ENCODE data around the gene KPNB1.
A peak's percentile ranks its signal among the peaks of the same experiment; 100 is the strongest.

KPNB1 gene

GRCh38 chr17:47732399-47733046, 82.8 kb downstream of the KPNB1 start:
- Histone ChIP-seq H3K27ac (ENCODE audit: low read length) (no peak overlapping the region), H3K27me3 (ENCODE audit: control insufficient read depth, insufficient read depth, low read length) (peaks cover 69% of the 10 kb centered on the region), H3K4me1 (ENCODE audit: control insufficient read depth, low read depth, low read length) (peaks cover 4% of the 10 kb centered on the region), H3K36me3 (ENCODE audit: control insufficient read depth, low read depth, low read length) (no peaks in the 10 kb centered on the region), H3K9ac (ENCODE audit: low read length) (no peak overlapping the region), H3K9me3 (ENCODE audit: control insufficient read depth, low read depth, low read length) (no peaks in the 10 kb centered on the region), H3K4me3 (ENCODE audit: low read length) (peak overlapping the region; percentile 47)

GRCh38 chr17:47733047-47733673, 83.4 kb downstream of the KPNB1 start, which contains the start of gene TBX21:
TBX21 (plus strand) TSS chr17:47733236; CDS start chr17:47733455, 219 bp downstream.
- no peak within 1 kb of the TSS for H3K9ac ChIP-seq (ENCODE audit: low read length)
- no peak within 1 kb of the TSS for H3K27ac ChIP-seq (ENCODE audit: low read length)
- peaks cover 69% of the 10 kb centered on the region for H3K27me3 ChIP-seq (ENCODE audit: control insufficient read depth, insufficient read depth, low read length)
- H3K9me3 ChIP-seq (ENCODE audit: control insufficient read depth, low read depth, low read length), result no peaks in the 10 kb centered on the region
- no peaks in the 10 kb centered on the region for H3K36me3 ChIP-seq (ENCODE audit: control insufficient read depth, low read depth, low read length)
- peaks cover 4% of the 10 kb centered on the region for H3K4me1 ChIP-seq (ENCODE audit: control insufficient read depth, low read depth, low read length)
- peak within 1 kb of the TSS; percentile 47 for H3K4me3 ChIP-seq (ENCODE audit: low read length)

- peak overlapping the region; percentile 47 for H3K4me3 ChIP-seq (ENCODE audit: low read length)
- H3K4me1 ChIP-seq (ENCODE audit: control insufficient read depth, low read depth, low read length), result peaks cover 4% of the 10 kb centered on the region
- no peaks in the 10 kb centered on the region for H3K36me3 ChIP-seq (ENCODE audit: control insufficient read depth, low read depth, low read length)
- no peak overlapping the region for H3K9ac ChIP-seq (ENCODE audit: low read length)
- no peaks in the 10 kb centered on the region for H3K9me3 ChIP-seq (ENCODE audit: control insufficient read depth, low read depth, low read length)
- H3K27ac ChIP-seq (ENCODE audit: low read length), result no peak overlapping the region
- peaks cover 69% of the 10 kb centered on the region for H3K27me3 ChIP-seq (ENCODE audit: control insufficient read depth, insufficient read depth, low read length)
These were observed 84.1 kb downstream of the KPNB1 start for GRCh38 chr17:47733674-47734410.

- H3K27ac ChIP-seq (ENCODE audit: low read length), result no peak overlapping the region
- H3K4me3 ChIP-seq (ENCODE audit: low read length), result no peak overlapping the region
- no peaks in the 10 kb centered on the region for H3K9me3 ChIP-seq (ENCODE audit: control insufficient read depth, low read depth, low read length)
- no peaks in the 10 kb centered on the region for H3K36me3 ChIP-seq (ENCODE audit: control insufficient read depth, low read depth, low read length)
- H3K27me3 ChIP-seq (ENCODE audit: control insufficient read depth, insufficient read depth, low read length), result peaks cover 69% of the 10 kb centered on the region
- H3K4me1 ChIP-seq (ENCODE audit: control insufficient read depth, low read depth, low read length), result peaks cover 4% of the 10 kb centered on the region
- no peak overlapping the region for H3K9ac ChIP-seq (ENCODE audit: low read length)
These were observed 85.4 kb downstream of the KPNB1 start for GRCh38 chr17:47735139-47735464.
